Body of pancreas (tissue), 4 donors: ENCODE results near the gene SMIM9. TPM values are rescaled to one million over a fixed set of nuclear protein-coding genes. Genes with fewer than 3 reads are reported as not detected.

Experiments used
- ATAC-seq: fragments of 150-250 bp; one replicate; pipeline ENCODE4 v1.9.1; 2016
- DNase-seq, 4 donors: peaks; one replicate each; pipeline ENCODE4 v3.0.0-alpha.2; 2019
- H3K27ac ChIP-seq, 4 donors: fragments of 200-600 bp; sonication (generic); 1 replicate in 3 of 4; 2 replicates in 1 of 4; pipeline versions ENCODE4 v1.5.1 to v1.6.1; 2016 to 2019; ENCODE audit warnings: mild to moderate bottlenecking in 1 of 4, mixed read lengths in 1 of 4, moderate library complexity in 1 of 4
- H3K27me3 ChIP-seq, 2 donors: fragments of 200-600 bp; sonication (generic); one replicate each; pipeline ENCODE4 v1.6.0; 2016; ENCODE audit warnings: mild to moderate bottlenecking in 1 of 2
- H3K36me3 ChIP-seq, 2 donors: fragments of 200-600 bp; sonication (generic); replicated peaks in 1 of 2; 2 replicates each; pipeline ENCODE4 v1.5.1; 2016; ENCODE audit warnings: low read depth in 2 of 2; ENCODE audit not compliant: insufficient read depth in 1 of 2
- H3K4me1 ChIP-seq: fragments of 200-600 bp; sonication (generic); one replicate; pipeline ENCODE4 v1.6.0; 2016
- H3K4me3 ChIP-seq, 2 donors: fragments of 200-600 bp; sonication (generic); 1 replicate in 1 of 2; 2 replicates in 1 of 2; pipeline ENCODE4 v1.5.1; 2016 to 2019
- H3K9me3 ChIP-seq, 3 donors: fragments of 200-600 bp; sonication (generic); 1 replicate in 2 of 3; 2 replicates in 1 of 3; pipeline ENCODE4 v1.5.1; 2016
- CTCF ChIP-seq, 7 experiments: fragments of 450-650 bp in 4 of 7; fragments of 200-600 bp in 3 of 7; sonication (generic) in 3 of 7; IDR thresholded peaks; one replicate each; pipeline ENCODE4 v1.5.1; 2016 to 2019; ENCODE audit warnings: antibody characterized with exemption in 7 of 7
- POLR2A ChIP-seq, 3 donors: fragments of 450-650 bp; IDR thresholded peaks; one replicate each; pipeline ENCODE4 v1.6.1; 2016; ENCODE audit warnings: antibody characterized with exemption in 3 of 3, mild to moderate bottlenecking in 2 of 3
- WGBS, 2 donors: methylation state at CpG; one replicate each; pipeline ENCODE4 v1.1.5; 2017; 5-methylcytosine and 5-hydroxymethylcytosine counted together
- intact Hi-C: fragments of 100-400 bp; cut with DNase I; formaldehyde crosslinking; loops from one replicate; pipeline ENCODE4 v1.15.1; 2023
- total RNA-seq, 2 donors: library from RNA; depleted of rRNA; stranded (reverse); fragments of >200 nt; gene quantifications; one replicate each; pipeline ENCODE4 v1.1.0, GENCODE V29; 2016

The SMIM9 gene
- total RNA-seq, 2 donors from 2014 or later: not detected

GRCh38 chrX:154784149-154784995, 50.1 kb downstream of the SMIM9 start:
- Histone ChIP-seq H3K27me3 (no peaks in the 10 kb centered on the region), H3K4me3 (no peak overlapping the region), H3K36me3 (no peaks in the 10 kb centered on the region), H3K4me1 (peaks cover 6% of the 10 kb centered on the region), H3K27ac (no peak overlapping the region), H3K9me3 (no peaks in the 10 kb centered on the region)
- DNase-seq (no peak), ATAC-seq (no peak)
- intact Hi-C loops: no loop called here
- TF ChIP-seq POLR2A (IDR thresholded peaks at IDR 0.05) (no peak), CTCF (IDR thresholded peaks at IDR 0.05) (no peak)
- WGBS, 2 donors: 73 to 91% methylated on average over 13 of the region's 13 CpGs

DNA sequence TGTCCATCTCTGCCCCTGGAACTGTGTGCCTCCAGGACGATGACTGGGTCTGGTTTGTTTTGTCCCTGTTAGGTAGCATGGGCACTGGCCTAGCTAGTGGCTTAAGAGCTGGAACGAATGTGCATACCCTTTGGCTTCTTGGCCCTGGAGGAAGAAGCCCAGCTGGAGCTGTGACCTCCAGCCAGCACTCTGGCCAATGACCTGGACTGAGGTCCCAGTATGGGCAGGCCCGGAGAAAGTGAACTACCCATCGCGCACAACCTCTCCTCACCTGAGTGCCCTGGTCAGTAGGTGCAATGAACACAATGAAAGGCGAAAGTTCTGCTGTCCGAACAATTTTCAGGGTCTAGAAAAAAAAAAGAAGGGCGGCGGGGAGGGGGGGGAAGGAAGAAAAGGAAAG, 53.5 kb downstream of the SMIM9 start:
- peaks cover 2% of the 10 kb centered on the region for H3K4me1 ChIP-seq
- TF ChIP-seq POLR2A (IDR thresholded peaks at IDR 0.05) (no peak), CTCF (IDR thresholded peaks at IDR 0.05) (no peak)
- H3K9me3 ChIP-seq: no peaks in the 10 kb centered on the region
- intact Hi-C loops: no loop called here
- ATAC-seq: no peak
- DNase-seq: no peak
- 92 to 94% methylated on average over 4 to 5 of the region's 9 CpGs for WGBS, 2 donors
- H3K27me3 ChIP-seq: no peaks in the 10 kb centered on the region
- H3K27ac ChIP-seq: no peak overlapping the region
- H3K36me3 ChIP-seq: no peaks in the 10 kb centered on the region
- H3K4me3 ChIP-seq: no peak overlapping the region

DNA sequence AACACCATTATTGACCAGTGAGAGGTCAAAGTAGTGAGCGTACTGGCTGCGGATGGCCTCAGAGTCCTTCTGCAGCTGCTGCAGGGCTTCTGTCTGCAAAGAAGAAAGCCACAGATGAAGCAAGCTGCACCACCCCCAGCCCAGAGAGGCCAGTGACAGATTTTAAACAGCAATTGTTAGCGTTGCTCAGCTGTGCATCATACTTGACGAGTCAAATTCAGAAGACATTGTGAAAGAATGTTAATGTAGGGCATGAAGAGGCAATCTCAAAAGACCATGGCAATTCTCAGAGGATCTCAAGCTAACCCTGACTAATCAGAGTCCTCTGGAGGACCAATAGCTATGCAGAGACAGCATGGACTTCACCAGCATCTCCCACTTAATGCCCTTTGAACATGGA, 55.2 kb downstream of the SMIM9 start:
- WGBS, 2 donors: 83 to 85% methylated on average over 2 to 4 of the region's 4 CpGs
- H3K27ac ChIP-seq: no peak overlapping the region
- ATAC-seq (no peak), DNase-seq (no peak)
- intact Hi-C loops: no loop called here
- H3K4me1 ChIP-seq: no peaks in the 10 kb centered on the region
- no peaks in the 10 kb centered on the region for H3K27me3 ChIP-seq
- H3K4me3 ChIP-seq: no peak overlapping the region
- no peaks in the 10 kb centered on the region for H3K9me3 ChIP-seq
- peaks cover 0 to 4% of the 10 kb centered on the region in 2 donors for H3K36me3 ChIP-seq
- TF ChIP-seq CTCF (IDR thresholded peaks at IDR 0.05) (no peak), POLR2A (IDR thresholded peaks at IDR 0.05) (no peak)

DNA sequence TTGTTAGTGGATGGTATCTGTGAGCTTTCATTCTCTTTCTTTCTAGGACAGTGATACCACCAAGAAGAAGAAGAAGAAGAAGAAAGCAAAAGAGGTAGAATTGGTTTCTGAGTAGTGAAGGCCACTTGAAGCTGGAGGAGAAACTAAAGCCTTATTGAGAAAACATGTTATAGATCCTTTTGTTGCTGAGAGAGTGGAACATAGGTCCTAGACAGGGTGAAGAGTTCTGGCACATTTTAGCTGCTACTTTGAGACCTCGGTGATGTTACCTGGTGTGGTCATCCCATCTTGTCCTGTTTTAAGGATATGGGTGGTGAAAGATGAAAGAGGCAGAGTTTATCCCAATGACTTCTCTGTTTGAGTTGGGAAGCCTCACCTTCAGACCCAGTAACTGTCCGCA, 57.7 kb downstream of the SMIM9 start:
- peaks cover 0 to 4% of the 10 kb centered on the region in 2 donors for H3K36me3 ChIP-seq
- 93 to 95% methylated on average over 2 of the region's 2 CpGs for WGBS, 2 donors

More for the DNA sequence above, 57.7 kb downstream of the SMIM9 start:
- intact Hi-C loops: no loop called here
- H3K27ac ChIP-seq: no peak overlapping the region
- no peak for ATAC-seq
- H3K4me1 ChIP-seq: no peaks in the 10 kb centered on the region
- H3K27me3 ChIP-seq: no peaks in the 10 kb centered on the region
- TF ChIP-seq CTCF (IDR thresholded peaks at IDR 0.05) (no peak), POLR2A (IDR thresholded peaks at IDR 0.05) (no peak)
- H3K4me3 ChIP-seq: no peak overlapping the region
- DNase-seq: no peak
- H3K9me3 ChIP-seq: no peaks in the 10 kb centered on the region
